MM.1S (cell line): ENCODE measurements around the gene FBXW2.
A peak's percentile ranks its signal among the peaks of the same experiment; 100 is the strongest.

Experiments
- DNase-seq: peaks from one replicate; pipeline ENCODE4 v3.0.0-alpha.2; 2015
- H2AFZ ChIP-seq: fragments of 300-600 bp; sonication (generic); 2 replicates; pipeline ENCODE4 v1.6.0; 2016; ENCODE audit warnings: antibody characterized with exemption, low read length
- H3F3A ChIP-seq: fragments of 300-600 bp; sonication (generic); 2 replicates; pipeline ENCODE4 v1.6.1; 2016; ENCODE audit warnings: mild to moderate bottlenecking, antibody characterized with exemption, low read length, moderate library complexity, mixed read lengths; ENCODE audit not compliant: insufficient read depth
- H3K27ac ChIP-seq: fragments of 300-600 bp; sonication (generic); 2 replicates; pipeline ENCODE4 v1.5.1; 2016; ENCODE audit warnings: mild to moderate bottlenecking, low read length
- H3K27me3 ChIP-seq: fragments of 300-600 bp; sonication (generic); replicated peaks from 2 replicates; pipeline ENCODE4 v1.6.0; 2016; ENCODE audit warnings: low read length; ENCODE audit not compliant: insufficient read depth
- H3K36me3 ChIP-seq: fragments of 300-600 bp; sonication (generic); replicated peaks from 2 replicates; pipeline ENCODE4 v1.6.1; 2016; ENCODE audit warnings: mild to moderate bottlenecking, low read length, mixed read lengths; ENCODE audit not compliant: insufficient read depth
- H3K4me1 ChIP-seq: fragments of 300-600 bp; sonication (generic); 2 replicates; pipeline ENCODE4 v1.6.1; 2016; ENCODE audit warnings: low read length, mixed read lengths
- H3K4me2 ChIP-seq: fragments of 300-600 bp; sonication (generic); 2 replicates; pipeline ENCODE4 v1.6.0; 2016; ENCODE audit warnings: low read depth, low read length
- H3K4me3 ChIP-seq: fragments of 300-600 bp; sonication (generic); 2 replicates; pipeline ENCODE4 v1.5.1; 2016; ENCODE audit warnings: low read length, mixed read lengths
- H3K79me2 ChIP-seq: fragments of 300-600 bp; sonication (generic); 2 replicates; pipeline ENCODE4 v1.6.1; 2016; ENCODE audit warnings: mixed run types, low read length, mixed read lengths
- H3K9ac ChIP-seq: fragments of 300-600 bp; sonication (generic); 2 replicates; pipeline ENCODE4 v1.6.1; 2016; ENCODE audit warnings: low read length, mixed read lengths
- H3K9me2 ChIP-seq: fragments of 300-600 bp; sonication (generic); replicated peaks from 2 replicates; pipeline ENCODE4 v1.6.1; 2016; ENCODE audit warnings: mild to moderate bottlenecking, low read length, mixed read lengths; ENCODE audit not compliant: insufficient read depth
- H3K9me3 ChIP-seq: fragments of 300-600 bp; sonication (generic); replicated peaks from 2 replicates; pipeline ENCODE4 v1.6.1; 2016; ENCODE audit warnings: mild to moderate bottlenecking, low read length, mixed read lengths; ENCODE audit not compliant: insufficient read depth
- H4K20me1 ChIP-seq: fragments of 300-600 bp; sonication (generic); 2 replicates; pipeline ENCODE4 v1.6.1; 2016; ENCODE audit warnings: mild to moderate bottlenecking, low read length, moderate library complexity, mixed read lengths; ENCODE audit not compliant: insufficient read depth
- CTCF ChIP-seq: fragments of 300-600 bp; sonication (generic); IDR thresholded peaks from 2 replicates; pipeline ENCODE4 v1.5.1; 2016; ENCODE audit warnings: antibody characterized with exemption, low read length, mixed read lengths
- EZH2 ChIP-seq: fragments of 300-600 bp; sonication (generic); optimal IDR thresholded peaks from 2 replicates; pipeline ENCODE3; 2017; ENCODE audit warnings: low read depth, mild to moderate bottlenecking, antibody characterized with exemption, low read length, mixed read lengths
- EZH2phosphoT487 ChIP-seq: fragments of 300-600 bp; sonication (generic); IDR thresholded peaks from 2 replicates; pipeline ENCODE4 v1.6.1; 2018; ENCODE audit warnings: antibody characterized with exemption, low read length

The FBXW2 gene

GRCh38 chr9:120792898-120793765 lies at the start of gene FBXW2:
FBXW2 (minus strand) TSS chr9:120793416; CDS start chr9:120788258, 5,158 bp downstream.
- Histone ChIP-seq H3K9ac (peak within 1 kb of the TSS; percentile 84), H3K9me3 (no peaks in the 10 kb centered on the region), H3K4me3 (peak within 1 kb of the TSS; percentile 73), H3K4me1 (peaks cover 18% of the 10 kb centered on the region), H2AFZ (peak within 1 kb of the TSS; percentile 82), H3K4me2 (peak within 1 kb of the TSS; percentile 95), H3K27me3 (no peaks in the 10 kb centered on the region), H3K9me2 (no peaks in the 10 kb centered on the region), H3K79me2 (peaks cover 58% of the 10 kb centered on the region), H4K20me1 (peaks cover 4% of the 10 kb centered on the region; the same call in 1 of the 2 replicates), H3F3A (peaks cover 14% of the 10 kb centered on the region), H3K27ac (peak within 1 kb of the TSS; percentile 72), H3K36me3 (no peaks in the 10 kb centered on the region)
- TF ChIP-seq EZH2 (no peak), EZH2phosphoT487 (no peak), CTCF (no peak)
- DNase-seq: peak; percentile 92

- H3K27ac ChIP-seq: peak overlapping the region; percentile 90
- peak overlapping the region; percentile 97 for H3K9ac ChIP-seq
- H4K20me1 ChIP-seq: peaks cover 3% of the 10 kb centered on the region; the same call in 1 of the 2 replicates
- H3K9me2 ChIP-seq: no peaks in the 10 kb centered on the region
- H3K79me2 ChIP-seq: peaks cover 91% of the 10 kb centered on the region
- 0 out of 2 replicates have a peak, but pooled peaks cover 5% of the 10 kb centered on the region for H3K36me3 ChIP-seq
- H3K9me3 ChIP-seq: no peaks in the 10 kb centered on the region
- TF ChIP-seq CTCF (no peak), EZH2phosphoT487 (no peak), EZH2 (no peak)
- DNase-seq: peak; percentile 36
- H3K4me3 ChIP-seq: peak overlapping the region; percentile 94
- H3K27me3 ChIP-seq: no peaks in the 10 kb centered on the region
- peak overlapping the region; percentile 92 for H2AFZ ChIP-seq
- peaks cover 17% of the 10 kb centered on the region for H3K4me1 ChIP-seq
- 0 out of 2 replicates have a peak, but pooled peaks cover 2% of the 10 kb centered on the region for H3F3A ChIP-seq
- peak overlapping the region; percentile 85 for H3K4me2 ChIP-seq
Observed at GRCh38 chr9:120841930-120842684, 48.9 kb upstream of the FBXW2 start.

GRCh38 chr9:120839146-120839545 lies 45.9 kb upstream of the FBXW2 start:
- Histone ChIP-seq H3K4me2 (no peak overlapping the region), H2AFZ (no peak overlapping the region), H3K9me2 (no peaks in the 10 kb centered on the region), H3K36me3 (no peaks in the 10 kb centered on the region; the same call in 1 of the 2 replicates), H3F3A (no peaks in the 10 kb centered on the region), H3K27me3 (no peaks in the 10 kb centered on the region), H3K9ac (no peak overlapping the region), H4K20me1 (peaks cover 3% of the 10 kb centered on the region; the same call in 1 of the 2 replicates), H3K27ac (no peak overlapping the region), H3K79me2 (peaks cover 75% of the 10 kb centered on the region), H3K4me1 (peaks cover 11% of the 10 kb centered on the region), H3K9me3 (no peaks in the 10 kb centered on the region), H3K4me3 (no peak overlapping the region)
- DNase-seq: no peak
- TF ChIP-seq EZH2: no peak
- no peak for TF ChIP-seq CTCF
- no peak for TF ChIP-seq EZH2phosphoT487
